B cell (primary cell): ENCODE data around the gene ANKAR. TPM values are rescaled to one million over a fixed set of nuclear protein-coding genes. Genes with fewer than 3 reads are reported as not detected.

ENCODE experiments used
- ATAC-seq: fragments of 200-7000 bp; cut with Tn5 transposase; one replicate; pipeline ENCODE4 v1.10.0; 2021; ENCODE audit warnings: low read depth, mild to moderate bottlenecking, moderate number of reproducible peaks, moderate library complexity
- CTCF ChIA-PET: fragments of 350-600 bp; sonication (Branson Sonifier 250); formaldehyde crosslinking; loops from one replicate; lab custom pipeline; 2021; ENCODE audit warnings: antibody characterized with exemption, inconsistent platforms; lab: Charles Lee
- POLR2A ChIA-PET: fragments of 350-600 bp; sonication (Branson Sonifier 250); formaldehyde crosslinking; loops from one replicate; lab custom pipeline; 2021; ENCODE audit warnings: antibody characterized with exemption; lab: Charles Lee
- DNase-seq: peaks from one replicate; pipeline ENCODE4 v3.0.0; 2013
- H2AFZ ChIP-seq: 2 replicates; pipeline ENCODE4 v1.6.1; 2012; ENCODE audit warnings: mild to moderate bottlenecking, low read depth, low read length; ENCODE audit not compliant: insufficient read depth, poor library complexity, severe bottlenecking
- H3K27ac ChIP-seq, 2 donors: 1 replicate in 1 of 2; 2 replicates in 1 of 2; pipeline ENCODE4 v1.5.1; 2012 to 2013; ENCODE audit warnings: low read length in 2 of 2, mild to moderate bottlenecking in 2 of 2, moderate library complexity in 1 of 2
- H3K27me3 ChIP-seq, 4 experiments: fragments of 200-600 bp in 1 of 4; sonication (generic) in 1 of 4; replicated peaks in 1 of 4; 1 replicate in 2 of 4; 2 replicates in 2 of 4; pipeline versions ENCODE4 v1.6.1 to v1.7.0; 2013 to 2016; ENCODE audit warnings: low read length in 3 of 4, mild to moderate bottlenecking in 2 of 4, mixed read lengths in 1 of 4, moderate library complexity in 1 of 4; ENCODE audit not compliant: insufficient read depth in 4 of 4, control insufficient read depth in 3 of 4; ENCODE audit errors: control extremely low read depth in 1 of 4
- H3K36me3 ChIP-seq, 2 experiments: replicated peaks in 1 of 2; 1 replicate in 1 of 2; 2 replicates in 1 of 2; pipeline versions ENCODE4 v1.6.1 to v1.7.1; 2013; ENCODE audit warnings: low read length in 1 of 2; ENCODE audit not compliant: insufficient read depth in 2 of 2, control insufficient read depth in 1 of 2; ENCODE audit errors: control extremely low read depth in 1 of 2, extremely low read depth in 1 of 2
- H3K4me1 ChIP-seq, 2 donors: fragments of 200-600 bp in 1 of 2; sonication (generic) in 1 of 2; 1 replicate in 1 of 2; 2 replicates in 1 of 2; pipeline versions ENCODE4 v1.5.1 to v1.6.1; 2013 to 2017; ENCODE audit warnings: low read length in 2 of 2; ENCODE audit not compliant: control insufficient read depth in 2 of 2, insufficient read depth in 2 of 2
- H3K4me2 ChIP-seq: replicated peaks from 2 replicates; pipeline ENCODE3; 2012; ENCODE audit warnings: mild to moderate bottlenecking, low read depth, low read length; ENCODE audit not compliant: poor library complexity, severe bottlenecking
- H3K4me3 ChIP-seq, 5 experiments: fragments of 200-600 bp in 1 of 5; sonication (generic) in 1 of 5; 1 replicate in 3 of 5; 2 replicates in 2 of 5; pipeline versions ENCODE4 v1.5.1 to v1.7.0; 2011 to 2016; ENCODE audit warnings: low read length in 4 of 5, mild to moderate bottlenecking in 4 of 5, low read depth in 2 of 5, control low read depth in 1 of 5, moderate library complexity in 1 of 5; ENCODE audit not compliant: insufficient read depth in 1 of 5; ENCODE audit errors: control extremely low read depth in 1 of 5, extremely low read depth in 1 of 5
- H3K79me2 ChIP-seq: fragments of 200-600 bp; sonication (generic); one replicate; pipeline ENCODE4 v1.6.0; 2016; ENCODE audit warnings: low read length; ENCODE audit not compliant: control insufficient read depth, insufficient read depth
- H3K9ac ChIP-seq: fragments of 200-600 bp; sonication (generic); 2 replicates; pipeline ENCODE4 v1.6.1; 2017; ENCODE audit warnings: mild to moderate bottlenecking, low read length, moderate library complexity
- H3K9me3 ChIP-seq, 3 donors: one replicate each; pipeline versions ENCODE4 v1.6.1 to v1.7.1; 2013; ENCODE audit warnings: low read length in 2 of 3; ENCODE audit not compliant: control insufficient read depth in 2 of 3, insufficient read depth in 1 of 3; ENCODE audit errors: control extremely low read depth in 1 of 3
- H4K20me1 ChIP-seq: 2 replicates; pipeline ENCODE4 v1.6.0; 2012; ENCODE audit warnings: mild to moderate bottlenecking, low read length; ENCODE audit not compliant: insufficient read depth, control insufficient read depth, poor library complexity, severe bottlenecking
- H3K27ac Mint-ChIP-seq: one replicate; pipeline ENCODE4 v1.8.0; 2021; ENCODE audit warnings: mixed read lengths
- H3K27me3 Mint-ChIP-seq: one replicate; pipeline ENCODE4 v1.8.0; 2021; ENCODE audit warnings: mixed read lengths
- H3K4me1 Mint-ChIP-seq: one replicate; pipeline ENCODE4 v1.8.0; 2021; ENCODE audit warnings: mixed read lengths
- H3K4me3 Mint-ChIP-seq: one replicate; pipeline ENCODE4 v1.8.0; 2021; ENCODE audit warnings: mixed read lengths
- H3K9me3 Mint-ChIP-seq: one replicate; pipeline ENCODE4 v1.8.0; 2022; ENCODE audit warnings: mixed read lengths; ENCODE audit not compliant: insufficient read depth
- CTCF ChIP-seq: fragments of 200-600 bp; IDR thresholded peaks from one replicate; pipeline ENCODE4 v1.8.0; 2022; ENCODE audit warnings: antibody characterized with exemption, mild to moderate bottlenecking
- EZH2 ChIP-seq: IDR thresholded peaks from 2 replicates; pipeline ENCODE4 v1.6.1; 2012; ENCODE audit warnings: borderline replicate concordance, low read depth, mild to moderate bottlenecking, moderate library complexity, low read length; ENCODE audit not compliant: insufficient read depth, poor library complexity, severe bottlenecking
- whole genome bisulfite sequencing: methylation state at CpG from one replicate; pipeline ENCODE4 v1.1.5; 2013; ENCODE audit warnings: missing lambda C conversion rate; ENCODE audit not compliant: insufficient coverage; 5-methylcytosine and 5-hydroxymethylcytosine counted together
- intact Hi-C: fragments of 100-400 bp; cut with micrococcal nuclease; formaldehyde crosslinking; loops from one replicate; pipeline ENCODE4 v1.10.0; 2022
- polyA plus RNA-seq: library from polyadenylated mRNA; depleted of rRNA; stranded (reverse); fragments of >200 nt; gene quantifications from 2 replicates; pipeline ENCODE4 v1.2.3, GENCODE V29; 2012
- total RNA-seq, 2 donors: library from RNA; stranded (reverse); fragments of 120-200 nt in 1 of 2; gene quantifications; 1 replicate in 1 of 2; 2 replicates in 1 of 2; pipeline versions ENCODE4 v1.2.3 to v1.2.4, GENCODE V29; 2013 to 2022

Gene ANKAR
- total and polyA plus RNA-seq, 2 donors (not counting 1 experiment from before 2014, with no cell fraction given) = 11.2 to 24.8 TPM

GRCh38 chr2:189633392-189633811 lies 41.1 kb upstream of the ANKAR start:
- ATAC-seq (no peak), DNase-seq (no peak)
- Histone ChIP-seq H3K9me3 (no peaks in the 10 kb centered on the region), H3K4me2 (no peak overlapping the region), H2AFZ (no peak overlapping the region), H4K20me1 (no peaks in the 10 kb centered on the region), H3K4me1 (no peaks in the 10 kb centered on the region), H3K27me3 (no peaks in the 10 kb centered on the region), H3K9ac (no peak overlapping the region), H3K27ac (no peak overlapping the region), H3K36me3 (no peaks in the 10 kb centered on the region), H3K79me2 (no peaks in the 10 kb centered on the region), H3K4me3 (no peak overlapping the region)
- Mint-ChIP-seq H3K4me1 (no peaks in the 10 kb centered on the region), H3K4me3 (no peak overlapping the region), H3K27me3 (peaks cover 7% of the 10 kb centered on the region), H3K27ac (no peak overlapping the region), H3K9me3 (no peaks in the 10 kb centered on the region)
- TF ChIP-seq CTCF (peak; percentile 30), EZH2 (no peak)
- 81% methylated on average over 5 of the region's 5 CpGs for WGBS
- intact Hi-C loops = no loop called here
- CTCF ChIA-PET = no interaction called here
- POLR2A ChIA-PET = no interaction called here

DNA sequence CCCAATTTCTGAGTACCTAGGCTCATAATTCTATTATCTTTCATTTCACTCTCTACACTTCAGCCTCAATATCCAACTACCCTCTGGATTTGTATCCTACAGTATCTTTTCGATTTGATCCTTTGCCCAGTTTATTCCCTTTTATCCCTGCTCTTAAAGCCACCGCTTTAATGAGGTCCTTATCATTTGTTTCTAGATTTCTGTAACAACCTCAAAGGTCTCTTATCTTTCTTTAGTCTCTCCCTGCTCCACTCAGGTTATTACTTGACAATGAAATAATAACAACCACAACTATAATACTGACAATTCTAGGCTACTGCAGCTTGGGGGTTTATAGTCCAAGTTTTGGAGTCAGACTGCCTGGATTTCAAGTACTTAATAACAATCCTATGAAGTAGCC lies 39.1 kb upstream of the ANKAR start:
- no peak overlapping the region for H3K27ac ChIP-seq
- H3K27ac Mint-ChIP-seq = no peak overlapping the region
- no peaks in the 10 kb centered on the region for H3K36me3 ChIP-seq
- CTCF ChIA-PET = no interaction called here
- H3K9me3 Mint-ChIP-seq = no peaks in the 10 kb centered on the region
- H3K4me3 Mint-ChIP-seq = no peak overlapping the region
- 86% methylated on average over 1 of the region's 2 CpGs for WGBS
- no peaks in the 10 kb centered on the region for H3K4me1 Mint-ChIP-seq
- H3K4me2 ChIP-seq = no peak overlapping the region
- intact Hi-C loops = no loop called here
- H3K9me3 ChIP-seq = no peaks in the 10 kb centered on the region
- DNase-seq (no peak), ATAC-seq (no peak)
- H4K20me1 ChIP-seq = no peaks in the 10 kb centered on the region
- H3K27me3 ChIP-seq = no peaks in the 10 kb centered on the region
- no peaks in the 10 kb centered on the region for H3K79me2 ChIP-seq
- peaks cover 3% of the 10 kb centered on the region for H3K27me3 Mint-ChIP-seq
- H3K9ac ChIP-seq = no peak overlapping the region
- no peak overlapping the region for H3K4me3 ChIP-seq
- TF ChIP-seq CTCF (no peak), EZH2 (no peak)
- H2AFZ ChIP-seq = no peak overlapping the region
- H3K4me1 ChIP-seq = no peaks in the 10 kb centered on the region
- POLR2A ChIA-PET = no interaction called here
